ENCODE results near the gene ABHD17A. TPM values are rescaled to one million over a fixed set of nuclear protein-coding genes. Genes with fewer than 3 reads are reported as not detected.
"Not testable (repeated sequence)": the region's sequence is repeated elsewhere in the genome, so short reads cannot be mapped to it uniquely, and the experiment has no call there.

The ABHD17A gene
- total and polyA plus RNA-seq, 2 donors: 90.4 to 97.4 TPM

GRCh38 chr19:1893791-1894190 lies 8.5 kb upstream of the ABHD17A start:
- H3K27me3 ChIP-seq (ENCODE audit: control insufficient read depth in 2 of 2, insufficient read depth in 1 of 2, low read length in 1 of 2): no peaks in the 10 kb centered on the region
- peaks cover 0 to 6% of the 10 kb centered on the region in 2 donors for H3K9me3 ChIP-seq (ENCODE audit: control insufficient read depth in 2 of 2, insufficient read depth in 1 of 2, low read length in 1 of 2)
- no peaks in the 10 kb centered on the region for H3K36me3 ChIP-seq (ENCODE audit: control insufficient read depth in 2 of 2, insufficient read depth in 2 of 2, low read length in 1 of 2)
- 96% methylated on average over 17 of the region's 17 CpGs for WGBS
- peaks cover 19 to 39% of the 10 kb centered on the region in 2 donors for H3K4me1 ChIP-seq (ENCODE audit: control insufficient read depth in 2 of 2, insufficient read depth in 2 of 2, low read length in 2 of 2)
- no peak for DNase-seq (ENCODE audit: low read depth in 6 of 9, low spot score in 9 of 9)
- H3K27ac ChIP-seq (ENCODE audit: low read depth in 1 of 2, low read length in 1 of 2): no peak overlapping the region
- H3K4me3 ChIP-seq (ENCODE audit: low read length in 2 of 2): no peak overlapping the region

- DNase-seq (ENCODE audit: low read depth in 6 of 9, low spot score in 9 of 9): no peak
- no peaks in the 10 kb centered on the region for H3K27me3 ChIP-seq (ENCODE audit: control insufficient read depth in 2 of 2, insufficient read depth in 1 of 2, low read length in 1 of 2)
- peaks cover 0 to 20% of the 10 kb centered on the region in 2 donors for H3K4me1 ChIP-seq (ENCODE audit: control insufficient read depth in 2 of 2, insufficient read depth in 2 of 2, low read length in 2 of 2)
- H3K27ac ChIP-seq (ENCODE audit: low read depth in 1 of 2, low read length in 1 of 2): no peak overlapping the region
- 96% methylated on average over 1 of the region's 1 CpG for WGBS
- H3K4me3 ChIP-seq (ENCODE audit: low read length in 2 of 2): no peak overlapping the region
- H3K9me3 ChIP-seq (ENCODE audit: control insufficient read depth in 2 of 2, insufficient read depth in 1 of 2, low read length in 1 of 2): peaks cover 0 to 6% of the 10 kb centered on the region in 2 donors
- no peaks in the 10 kb centered on the region for H3K36me3 ChIP-seq (ENCODE audit: control insufficient read depth in 2 of 2, insufficient read depth in 2 of 2, low read length in 1 of 2)
Measured at GRCh38 chr19:1889907-1890306, 4.6 kb upstream of the ABHD17A start.

GRCh38 chr19:1888385-1888784 lies 3.1 kb upstream of the ABHD17A start:
- Histone ChIP-seq H3K27me3 (ENCODE audit: control insufficient read depth in 2 of 2, insufficient read depth in 1 of 2, low read length in 1 of 2) (no peaks in the 10 kb centered on the region), H3K4me1 (ENCODE audit: control insufficient read depth in 2 of 2, insufficient read depth in 2 of 2, low read length in 2 of 2) (peaks cover 9 to 29% of the 10 kb centered on the region in 2 donors), H3K27ac (ENCODE audit: low read depth in 1 of 2, low read length in 1 of 2) (no peak overlapping the region), H3K4me3 (ENCODE audit: low read length in 2 of 2) (no peak overlapping the region), H3K36me3 (ENCODE audit: control insufficient read depth in 2 of 2, insufficient read depth in 2 of 2, low read length in 1 of 2) (no peaks in the 10 kb centered on the region), H3K9me3 (ENCODE audit: control insufficient read depth in 2 of 2, insufficient read depth in 1 of 2, low read length in 1 of 2) (peaks cover 0 to 6% of the 10 kb centered on the region in 2 donors)
- no peak for DNase-seq (ENCODE audit: low read depth in 6 of 9, low spot score in 9 of 9)
- 97% methylated on average over 5 of the region's 5 CpGs for whole genome bisulfite sequencing

DNA sequence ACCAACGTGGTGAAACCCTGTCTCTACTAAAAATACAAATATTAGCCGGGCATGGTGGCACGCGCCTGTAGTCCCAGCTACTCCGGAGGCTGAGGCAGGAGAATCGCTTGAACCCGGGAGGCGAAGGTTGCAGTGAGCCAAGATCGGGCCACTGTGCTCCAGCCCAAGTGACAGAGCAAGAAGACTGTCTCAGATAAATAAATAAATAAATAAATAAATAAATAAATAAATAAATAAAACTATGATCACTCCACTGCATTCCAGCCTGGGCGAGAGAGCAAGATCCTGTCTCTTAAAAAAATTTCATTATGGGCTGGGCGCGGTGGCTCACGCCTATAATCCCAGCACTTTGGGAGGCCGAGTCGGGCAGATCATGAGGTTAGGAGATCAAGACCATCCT lies 1.1 kb upstream of the ABHD17A start:
- H3K4me1 ChIP-seq (ENCODE audit: control insufficient read depth in 2 of 2, insufficient read depth in 2 of 2, low read length in 2 of 2): peaks cover 21 to 47% of the 10 kb centered on the region in 2 donors
- H3K4me3 ChIP-seq (ENCODE audit: low read length in 2 of 2); H3K36me3 ChIP-seq (ENCODE audit: control insufficient read depth in 2 of 2, insufficient read depth in 2 of 2, low read length in 1 of 2); H3K27ac ChIP-seq (ENCODE audit: low read depth in 1 of 2, low read length in 1 of 2); DNase-seq (ENCODE audit: low read depth in 6 of 9, low spot score in 9 of 9); H3K27me3 ChIP-seq (ENCODE audit: control insufficient read depth in 2 of 2, insufficient read depth in 1 of 2, low read length in 1 of 2); H3K9me3 ChIP-seq (ENCODE audit: control insufficient read depth in 2 of 2, insufficient read depth in 1 of 2, low read length in 1 of 2): not testable (repeated sequence)
- 97% methylated on average over 15 of the region's 15 CpGs for WGBS

DNA sequence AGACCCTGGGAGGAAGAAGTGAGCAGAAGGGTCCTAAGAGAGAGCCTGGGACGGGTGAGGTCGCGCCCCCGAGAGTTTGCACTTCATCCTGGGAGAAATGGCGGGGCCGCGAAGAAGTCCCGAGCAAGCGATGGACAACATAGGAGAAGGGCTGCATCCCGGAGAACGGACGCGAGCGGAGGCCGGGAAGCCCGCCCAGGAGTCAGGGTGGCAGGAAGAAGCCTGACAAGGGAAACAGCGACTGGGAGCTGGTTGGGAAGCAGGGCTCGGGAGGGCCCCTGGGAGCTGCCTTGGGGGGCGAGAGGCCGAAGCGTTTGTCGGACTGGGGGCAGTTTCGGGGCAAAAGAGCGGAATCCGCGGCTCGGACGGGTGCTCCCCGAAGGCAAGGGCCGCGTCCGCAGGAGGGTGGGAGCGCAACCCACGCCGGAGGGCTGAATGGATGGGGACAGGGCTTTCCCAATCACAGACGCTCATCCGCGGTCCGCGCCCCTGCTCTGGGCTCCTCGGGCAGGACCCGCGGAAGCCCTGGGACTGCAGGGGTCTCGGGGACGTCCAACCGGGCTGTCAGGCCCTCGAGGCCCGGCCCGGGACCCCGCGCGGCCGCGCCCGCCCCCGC lies 469 bp downstream of the ABHD17A start:
- Histone ChIP-seq H3K27ac (ENCODE audit: low read depth in 1 of 2, low read length in 1 of 2) (peak overlapping the region; percentile 60 to 84), H3K27me3 (ENCODE audit: control insufficient read depth in 2 of 2, insufficient read depth in 1 of 2, low read length in 1 of 2) (no peaks in the 10 kb centered on the region), H3K36me3 (ENCODE audit: control insufficient read depth in 2 of 2, insufficient read depth in 2 of 2, low read length in 1 of 2) (peaks cover 12 to 13% of the 10 kb centered on the region in 2 donors), H3K9me3 (ENCODE audit: control insufficient read depth in 2 of 2, insufficient read depth in 1 of 2, low read length in 1 of 2) (peaks cover 0 to 6% of the 10 kb centered on the region in 2 donors), H3K4me3 (ENCODE audit: low read length in 2 of 2) (peak overlapping the region; percentile 89 to 98), H3K4me1 (ENCODE audit: control insufficient read depth in 2 of 2, insufficient read depth in 2 of 2, low read length in 2 of 2) (peaks cover 21 to 47% of the 10 kb centered on the region in 2 donors)
- DNase-seq (ENCODE audit: low read depth in 6 of 9, low spot score in 9 of 9): no peak
- WGBS: under 1% methylated on average over 56 of the region's 56 CpGs

- H3K9me3 ChIP-seq (ENCODE audit: control insufficient read depth in 2 of 2, insufficient read depth in 1 of 2, low read length in 1 of 2): peaks cover 0 to 6% of the 10 kb centered on the region in 2 donors
- no peaks in the 10 kb centered on the region for H3K27me3 ChIP-seq (ENCODE audit: control insufficient read depth in 2 of 2, insufficient read depth in 1 of 2, low read length in 1 of 2)
- DNase-seq (ENCODE audit: low read depth in 6 of 9, low spot score in 9 of 9): no peak
- WGBS: 16% methylated on average over 11 of the region's 11 CpGs
- H3K36me3 ChIP-seq (ENCODE audit: control insufficient read depth in 2 of 2, insufficient read depth in 2 of 2, low read length in 1 of 2): peaks cover 12 to 13% of the 10 kb centered on the region in 2 donors
- H3K4me3 ChIP-seq (ENCODE audit: low read length in 2 of 2): peak overlapping the region; percentile 89 to 98
- H3K4me1 ChIP-seq (ENCODE audit: control insufficient read depth in 2 of 2, insufficient read depth in 2 of 2, low read length in 2 of 2): peaks cover 21 to 47% of the 10 kb centered on the region in 2 donors
- H3K27ac ChIP-seq (ENCODE audit: low read depth in 1 of 2, low read length in 1 of 2): peak overlapping the region; percentile 84 to 92
Measured at GRCh38 chr19:1884291-1884718, 991 bp downstream of the ABHD17A start.

DNA sequence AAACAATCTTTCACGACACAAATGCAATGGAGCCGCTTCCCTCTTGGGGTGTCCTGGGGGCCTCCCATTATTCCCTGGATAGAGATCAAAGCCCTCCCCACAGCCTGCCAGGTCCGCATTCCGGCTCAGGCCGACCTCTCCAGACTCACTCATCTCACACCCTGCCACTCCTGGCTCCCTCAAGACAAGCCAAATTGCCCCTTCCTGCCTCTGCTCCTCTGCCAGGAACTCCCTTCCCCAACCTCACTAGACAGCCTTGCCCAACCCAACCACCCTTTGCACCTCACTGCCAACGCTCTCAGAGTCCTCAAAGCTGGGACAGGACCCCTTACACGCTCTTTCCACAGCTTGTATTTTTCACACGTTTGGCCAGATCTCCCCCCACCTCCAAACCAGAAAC lies 1.5 kb downstream of the ABHD17A start:
- Histone ChIP-seq H3K9me3 (ENCODE audit: control insufficient read depth in 2 of 2, insufficient read depth in 1 of 2, low read length in 1 of 2) (peaks cover 0 to 6% of the 10 kb centered on the region in 2 donors), H3K27ac (ENCODE audit: low read depth in 1 of 2, low read length in 1 of 2) (peak overlapping the region; percentile 53 to 92), H3K36me3 (ENCODE audit: control insufficient read depth in 2 of 2, insufficient read depth in 2 of 2, low read length in 1 of 2) (peaks cover 12 to 13% of the 10 kb centered on the region in 2 donors), H3K4me3 (ENCODE audit: low read length in 2 of 2) (peak overlapping the region; percentile 89 to 98), H3K27me3 (ENCODE audit: control insufficient read depth in 2 of 2, insufficient read depth in 1 of 2, low read length in 1 of 2) (no peaks in the 10 kb centered on the region), H3K4me1 (ENCODE audit: control insufficient read depth in 2 of 2, insufficient read depth in 2 of 2, low read length in 2 of 2) (peaks cover 21 to 47% of the 10 kb centered on the region in 2 donors)
- DNase-seq (ENCODE audit: low read depth in 6 of 9, low spot score in 9 of 9): no peak
- 72% methylated on average over 8 of the region's 8 CpGs for WGBS

DNA sequence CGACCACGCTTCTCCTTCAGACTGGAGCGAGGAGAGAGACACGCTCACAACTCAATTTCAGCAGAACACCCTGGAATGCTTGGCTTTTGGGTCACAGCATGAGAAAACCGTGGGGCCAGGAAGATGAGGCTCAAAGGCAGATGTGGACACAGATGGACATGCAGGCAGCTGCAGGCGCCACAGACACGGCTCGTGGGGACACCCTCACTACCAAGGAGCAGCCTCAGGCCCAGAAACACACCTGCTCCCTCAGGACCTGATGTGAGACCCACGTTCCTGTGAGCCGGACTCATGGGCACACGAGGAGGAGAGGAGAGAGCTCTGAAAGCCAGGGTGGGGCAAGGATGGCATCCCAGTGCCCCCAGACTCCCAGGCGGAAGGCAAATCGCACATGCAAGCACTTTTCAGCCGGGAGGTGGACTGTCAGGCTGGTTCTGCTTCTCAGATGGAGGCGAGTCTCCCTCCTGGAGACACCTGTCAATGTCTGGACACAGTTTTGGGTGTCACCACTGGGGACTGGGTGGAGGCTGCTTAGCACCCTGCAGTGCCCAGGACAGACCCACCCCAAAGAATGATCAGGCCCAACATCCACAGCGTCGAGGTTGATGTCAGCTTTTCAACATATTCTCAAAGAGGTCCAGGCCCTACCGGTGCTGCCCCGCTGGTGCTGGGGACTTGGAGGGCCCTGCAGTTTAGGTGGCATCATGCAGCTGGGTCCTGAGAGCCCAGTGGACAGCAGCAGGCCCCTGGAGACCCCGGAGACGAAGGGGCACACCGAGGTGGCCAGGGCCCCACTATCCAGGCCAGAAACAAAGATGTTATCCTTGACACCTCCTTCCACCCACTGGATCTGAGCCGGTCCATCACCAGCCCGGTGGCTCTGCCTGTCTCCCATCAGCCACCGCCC lies 2.3 kb downstream of the ABHD17A start:
- peak overlapping the region; percentile 89 to 92 for H3K27ac ChIP-seq (ENCODE audit: low read depth in 1 of 2, low read length in 1 of 2)
- no peaks in the 10 kb centered on the region for H3K27me3 ChIP-seq (ENCODE audit: control insufficient read depth in 2 of 2, insufficient read depth in 1 of 2, low read length in 1 of 2)
- H3K4me3 ChIP-seq (ENCODE audit: low read length in 2 of 2): peak overlapping the region; percentile 37 to 98
- peaks cover 0 to 6% of the 10 kb centered on the region in 2 donors for H3K9me3 ChIP-seq (ENCODE audit: control insufficient read depth in 2 of 2, insufficient read depth in 1 of 2, low read length in 1 of 2)
- peaks cover 21 to 47% of the 10 kb centered on the region in 2 donors for H3K4me1 ChIP-seq (ENCODE audit: control insufficient read depth in 2 of 2, insufficient read depth in 2 of 2, low read length in 2 of 2)
- WGBS: 87% methylated on average over 25 of the region's 25 CpGs
- no peak for DNase-seq (ENCODE audit: low read depth in 6 of 9, low spot score in 9 of 9)
- H3K36me3 ChIP-seq (ENCODE audit: control insufficient read depth in 2 of 2, insufficient read depth in 2 of 2, low read length in 1 of 2): peaks cover 12 to 13% of the 10 kb centered on the region in 2 donors
